SK-N-MC (cell line): ENCODE data around the gene ASTN2.

ENCODE experiments used
- DNase-seq: peaks from one replicate; pipeline ENCODE4 v3.0.0-alpha.2; 2011; ENCODE audit warnings: low read depth, low spot score
- H3K27ac ChIP-seq: fragments of 200-600 bp; sonication (generic); 2 replicates; pipeline ENCODE4 v1.5.1; 2016; ENCODE audit warnings: mixed run types
- H3K36me3 ChIP-seq: fragments of 200-600 bp; sonication (generic); 2 replicates; pipeline ENCODE4 v1.6.1; 2017; ENCODE audit warnings: antibody characterized with exemption, low read length, mixed read lengths; ENCODE audit not compliant: insufficient read depth
- H3K4me3 ChIP-seq: fragments of 200-600 bp; sonication (generic); 2 replicates; pipeline ENCODE4 v1.5.1; 2016
- H3K9ac ChIP-seq: fragments of 200-600 bp; sonication (generic); 2 replicates; pipeline ENCODE4 v1.8.0; 2017; ENCODE audit warnings: mixed run types, mixed read lengths; ENCODE audit not compliant: insufficient read length
- H3K9me3 ChIP-seq: fragments of 200-600 bp; sonication (generic); 2 replicates; pipeline ENCODE4 v1.6.1; 2017; ENCODE audit warnings: low read depth, mild to moderate bottlenecking, antibody characterized with exemption, low read length, moderate library complexity, mixed read lengths
- EZH2 ChIP-seq: fragments of 200-600 bp; sonication (generic); IDR thresholded peaks from one replicate; pipeline ENCODE4 v1.6.1; 2017; ENCODE audit warnings: antibody characterized with exemption
- FOXP2 ChIP-seq: optimal IDR thresholded peaks from 2 replicates; pipeline ENCODE3; 2011; ENCODE audit warnings: mild to moderate bottlenecking, moderate library complexity; ENCODE audit not compliant: insufficient read depth; ENCODE audit errors: extremely low read length, control extremely low read depth
- POLR2AphosphoS5 ChIP-seq: IDR thresholded peaks from 2 replicates; pipeline ENCODE4 v1.6.1; 2012; ENCODE audit warnings: mild to moderate bottlenecking, low read depth, low read length, borderline replicate concordance

The ASTN2 gene

GRCh38 chr9:117245175-117245829 lies 169.6 kb downstream of the ASTN2 start:
- Histone ChIP-seq H3K9ac (no peak overlapping the region), H3K4me3 (no peak overlapping the region), H3K36me3 (no peaks in the 10 kb centered on the region), H3K27ac (no peak overlapping the region), H3K9me3 (no peaks in the 10 kb centered on the region)
- TF ChIP-seq EZH2 (no peak), FOXP2 (no peak), POLR2AphosphoS5 (no peak)
- DNase-seq = no peak

GRCh38 chr9:117242082-117242481 lies 172.8 kb downstream of the ASTN2 start:
- H3K27ac ChIP-seq = no peak overlapping the region
- no peak overlapping the region for H3K9ac ChIP-seq
- H3K36me3 ChIP-seq = no peaks in the 10 kb centered on the region
- no peak overlapping the region for H3K4me3 ChIP-seq
- DNase-seq = no peak
- TF ChIP-seq EZH2 (no peak), POLR2AphosphoS5 (no peak), FOXP2 (no peak)
- no peaks in the 10 kb centered on the region for H3K9me3 ChIP-seq

- Histone ChIP-seq H3K9me3 (no peaks in the 10 kb centered on the region), H3K4me3 (no peak overlapping the region), H3K9ac (no peak overlapping the region), H3K36me3 (no peaks in the 10 kb centered on the region), H3K27ac (no peak overlapping the region)
- TF ChIP-seq POLR2AphosphoS5 = no peak
- no peak for TF ChIP-seq FOXP2
- no peak for TF ChIP-seq EZH2
- DNase-seq = no peak
These were observed 175.4 kb downstream of the ASTN2 start for GRCh38 chr9:117239428-117239827.

GRCh38 chr9:117234103-117234502 lies 180.8 kb downstream of the ASTN2 start:
- no peak for DNase-seq
- no peak for TF ChIP-seq POLR2AphosphoS5
- no peak for TF ChIP-seq FOXP2
- TF ChIP-seq EZH2 = no peak
- no peak overlapping the region for H3K27ac ChIP-seq

GRCh38 chr9:117233016-117233415 lies 181.8 kb downstream of the ASTN2 start:
- no peak overlapping the region for H3K27ac ChIP-seq
- no peak for TF ChIP-seq EZH2
- TF ChIP-seq POLR2AphosphoS5 = no peak
- no peak for TF ChIP-seq FOXP2
- H3K9me3 ChIP-seq = no peaks in the 10 kb centered on the region
- H3K4me3 ChIP-seq = no peak overlapping the region
- DNase-seq = no peak
- no peak overlapping the region for H3K9ac ChIP-seq
- H3K36me3 ChIP-seq = no peaks in the 10 kb centered on the region

More at GRCh38 chr9:117234103-117234502, 180.8 kb downstream of the ASTN2 start:
- no peaks in the 10 kb centered on the region for H3K9me3 ChIP-seq
- H3K4me3 ChIP-seq = no peak overlapping the region
- H3K36me3 ChIP-seq = no peaks in the 10 kb centered on the region
- H3K9ac ChIP-seq = no peak overlapping the region

GRCh38 chr9:117232281-117232680 lies 182.6 kb downstream of the ASTN2 start:
- H3K9me3 ChIP-seq = no peaks in the 10 kb centered on the region
- H3K9ac ChIP-seq = no peak overlapping the region
- no peak for DNase-seq
- H3K27ac ChIP-seq = no peak overlapping the region
- no peaks in the 10 kb centered on the region for H3K36me3 ChIP-seq
- no peak overlapping the region for H3K4me3 ChIP-seq
- TF ChIP-seq POLR2AphosphoS5 = no peak
- TF ChIP-seq FOXP2 = no peak
- no peak for TF ChIP-seq EZH2

- no peak for DNase-seq
- Histone ChIP-seq H3K9ac (no peak overlapping the region), H3K36me3 (no peaks in the 10 kb centered on the region), H3K27ac (no peak overlapping the region), H3K9me3 (no peaks in the 10 kb centered on the region), H3K4me3 (no peak overlapping the region)
- TF ChIP-seq FOXP2 = no peak
- no peak for TF ChIP-seq POLR2AphosphoS5
- no peak for TF ChIP-seq EZH2
These were observed 183.8 kb downstream of the ASTN2 start for GRCh38 chr9:117231012-117231411.

- no peak for DNase-seq
- Histone ChIP-seq H3K4me3 (no peak overlapping the region), H3K9ac (no peak overlapping the region), H3K9me3 (no peaks in the 10 kb centered on the region), H3K27ac (no peak overlapping the region), H3K36me3 (no peaks in the 10 kb centered on the region)
- TF ChIP-seq FOXP2 (no peak), EZH2 (no peak), POLR2AphosphoS5 (no peak)
These were observed 190.2 kb downstream of the ASTN2 start for GRCh38 chr9:117224695-117225094.

GRCh38 chr9:117218951-117219350 lies 195.9 kb downstream of the ASTN2 start:
- DNase-seq = no peak
- H3K9ac ChIP-seq = no peak overlapping the region
- TF ChIP-seq POLR2AphosphoS5 (no peak), EZH2 (no peak), FOXP2 (no peak)
- no peak overlapping the region for H3K4me3 ChIP-seq
- H3K9me3 ChIP-seq = no peaks in the 10 kb centered on the region
- H3K36me3 ChIP-seq = no peaks in the 10 kb centered on the region
- H3K27ac ChIP-seq = no peak overlapping the region
